GM18873 (cell line): ENCODE results near the gene CA10.

Source experiments
- ATAC-seq: cut with Tn5 transposase; IDR thresholded peaks from one replicate; pipeline ENCODE4 v1.9.1; 2021; ENCODE audit warnings: mild to moderate bottlenecking, moderate library complexity, moderate number of reproducible peaks; ENCODE audit not compliant: unreplicated experiment, low FRiP score

The CA10 gene

DNA sequence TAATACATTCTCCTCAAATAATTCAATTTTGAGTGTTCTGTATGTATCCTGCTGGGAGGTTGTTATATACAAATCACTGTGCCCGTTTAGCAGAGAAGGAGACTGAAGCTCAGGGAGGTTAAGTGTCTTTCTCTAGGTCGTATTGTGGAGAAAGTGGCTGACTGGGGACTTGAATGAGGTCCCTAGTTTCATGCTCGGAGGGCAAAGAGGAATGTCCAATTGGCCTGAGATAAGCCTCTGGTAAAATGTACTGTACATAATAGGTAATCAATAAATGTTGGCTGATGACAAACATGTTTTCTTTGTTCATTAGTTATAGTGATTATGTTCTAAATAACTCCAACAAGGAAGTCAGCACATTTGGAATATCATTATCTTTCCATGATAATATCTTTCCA, 455.6 kb downstream of the CA10 start:
- ATAC-seq: no peak

DNA sequence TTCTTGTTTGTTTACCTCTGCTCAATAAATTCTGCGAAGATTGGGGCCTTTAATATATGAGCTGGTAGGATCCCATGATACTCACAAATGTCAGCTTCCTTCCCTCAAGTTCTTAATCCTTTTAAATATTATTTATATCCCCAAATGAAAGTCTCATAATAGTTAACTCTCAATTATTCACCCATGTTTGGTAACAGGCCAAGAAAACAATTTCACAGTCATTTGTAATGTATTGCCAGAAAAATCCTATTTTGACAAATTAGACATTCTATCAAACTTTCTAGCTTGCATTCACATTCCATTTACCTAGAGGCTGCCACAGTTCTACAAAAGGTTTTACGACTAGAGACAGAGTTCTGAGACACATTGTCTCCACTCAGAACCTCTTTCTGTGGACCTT, 457.0 kb downstream of the CA10 start:
- ATAC-seq: no peak

DNA sequence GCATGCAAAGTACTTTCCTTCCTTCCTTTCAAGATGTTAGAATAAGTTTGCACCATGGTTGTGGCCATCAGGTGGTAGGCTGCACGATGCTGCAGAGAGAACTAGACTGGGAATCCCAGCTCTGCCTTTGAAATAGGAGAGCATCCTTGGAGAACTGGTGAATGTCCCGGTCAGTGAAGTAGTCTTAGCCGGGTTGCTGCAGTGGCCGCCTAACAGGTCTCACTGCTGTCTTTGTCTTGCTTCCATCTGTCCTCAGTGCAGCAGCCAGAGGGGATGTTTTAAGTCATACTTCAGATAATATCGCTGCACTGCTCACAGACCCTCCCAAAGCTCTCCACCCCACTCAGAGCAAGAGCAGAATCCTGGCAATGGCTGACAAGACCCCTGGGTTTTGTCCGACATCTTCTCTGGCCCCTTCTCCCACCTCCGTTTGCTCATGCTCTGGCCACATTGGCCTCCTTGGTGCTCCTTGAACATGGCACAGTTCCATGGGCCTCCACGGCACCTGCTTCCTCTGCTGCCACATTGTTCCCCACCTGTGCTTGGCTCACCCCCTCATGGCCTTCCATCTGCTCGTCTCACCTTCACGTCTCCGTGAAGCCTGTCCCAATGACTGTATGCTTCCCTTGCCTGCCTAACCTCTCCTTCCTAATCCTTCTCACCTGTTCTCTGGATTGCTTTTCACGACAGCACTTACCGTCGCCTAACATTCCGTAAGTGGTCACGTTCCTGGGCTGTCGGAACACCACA, 458.3 kb downstream of the CA10 start:
- no peak for ATAC-seq

DNA sequence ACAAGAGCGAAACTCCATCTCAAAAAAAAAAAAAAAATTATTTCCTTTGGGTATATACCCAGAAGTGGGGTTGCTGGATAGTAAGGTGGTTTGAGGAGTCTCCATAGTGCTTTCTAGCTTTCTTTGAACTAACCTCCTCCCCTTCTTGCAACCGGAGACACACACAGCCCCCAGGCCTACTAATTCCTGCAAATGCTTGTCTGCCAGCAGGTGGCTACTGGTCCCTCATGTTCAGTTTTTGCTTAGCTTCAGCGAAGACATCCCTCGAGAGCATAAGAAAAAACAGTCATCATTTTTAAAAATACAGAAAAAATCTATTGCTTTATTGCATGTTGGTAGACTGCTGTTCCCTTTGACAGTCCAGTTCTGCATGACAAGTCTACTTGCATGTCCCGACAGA, 459.2 kb downstream of the CA10 start:
- no peak for ATAC-seq

DNA sequence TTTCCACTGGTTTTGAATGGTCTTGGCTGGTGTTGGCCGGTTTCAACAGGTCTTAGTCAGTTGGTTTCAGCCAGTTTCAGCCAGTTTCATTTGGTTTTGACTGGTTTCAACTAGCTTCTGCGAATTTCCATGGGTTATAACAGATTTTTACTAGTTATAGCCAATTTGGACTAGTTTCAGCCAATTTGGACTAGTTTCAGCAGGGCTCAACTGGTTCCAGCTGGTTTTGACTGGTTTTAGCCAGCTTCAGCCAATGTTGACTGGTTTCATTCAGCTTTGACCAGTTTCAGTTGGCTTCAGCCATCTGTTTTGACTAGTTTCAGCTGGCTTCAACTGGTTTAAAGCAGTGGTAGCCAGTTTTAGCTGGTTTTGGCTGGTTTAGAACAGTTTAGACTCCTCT, 465.6 kb downstream of the CA10 start:
- ATAC-seq: no peak

DNA sequence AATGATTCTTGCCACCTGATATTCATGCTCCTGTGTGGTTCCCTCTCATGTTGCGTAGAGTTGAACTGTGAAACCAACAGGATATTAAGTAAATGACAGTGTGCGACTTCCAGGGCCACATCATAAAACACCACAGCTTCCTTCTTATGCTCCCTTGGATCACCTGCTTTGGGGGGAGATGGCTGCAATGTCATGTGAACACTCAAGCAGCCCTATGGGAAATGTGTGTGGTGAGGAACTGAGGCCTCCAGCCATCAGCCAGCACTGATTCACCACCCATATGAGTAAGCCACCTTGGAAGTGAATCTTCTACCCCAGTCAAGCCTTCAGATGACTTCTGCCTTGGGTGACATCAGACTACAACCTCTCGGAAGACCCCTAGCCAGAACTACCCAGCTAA, 470.6 kb downstream of the CA10 start:
- no peak for ATAC-seq

DNA sequence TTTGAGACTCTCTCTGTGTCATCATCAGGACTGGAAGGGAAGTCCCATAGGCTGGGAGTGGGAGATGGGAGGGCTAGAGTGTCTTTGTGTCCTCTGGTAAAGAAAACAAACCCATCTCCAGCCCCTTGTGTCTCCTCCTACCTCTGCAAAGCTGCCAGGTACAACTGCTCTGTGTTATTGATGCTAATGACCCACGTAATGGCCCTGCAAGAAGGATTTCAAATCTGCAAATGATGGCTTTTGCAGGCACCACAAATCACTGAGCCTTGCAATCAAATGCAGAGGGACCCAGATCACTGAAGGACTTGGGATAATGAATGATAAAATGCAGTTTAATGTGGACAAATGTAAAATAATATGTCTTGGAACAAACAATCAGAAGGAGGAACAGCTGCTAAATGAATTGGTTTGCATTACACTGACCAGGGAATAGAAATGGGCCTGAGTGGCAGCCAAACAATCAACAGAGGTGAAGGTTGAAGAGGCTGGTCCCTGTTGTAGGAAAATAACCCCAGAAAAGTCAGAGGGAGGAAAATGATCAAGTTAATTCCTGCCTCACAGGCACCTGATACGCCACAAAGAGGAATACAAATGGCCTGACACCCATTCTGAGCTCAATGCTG, 473.1 kb downstream of the CA10 start:
- no peak for ATAC-seq

DNA sequence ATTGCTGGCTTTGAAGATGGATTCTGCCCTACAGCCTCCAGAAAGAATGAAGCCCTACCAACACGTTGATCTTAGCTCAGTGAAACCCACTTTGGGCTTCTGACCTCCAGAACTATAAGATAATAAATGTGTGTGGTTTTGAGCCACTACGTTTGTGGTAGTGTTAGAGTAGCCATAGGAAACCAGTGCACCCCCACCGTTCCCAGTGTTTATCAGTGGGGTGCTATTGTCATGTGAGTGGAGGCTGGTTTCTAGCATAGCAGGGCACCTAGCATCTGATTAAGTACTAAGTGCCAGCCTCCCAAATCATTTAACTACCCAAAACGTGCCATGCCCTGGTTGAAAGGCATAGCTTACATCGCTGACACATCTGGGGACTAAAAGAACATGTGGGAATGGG, 474.3 kb downstream of the CA10 start:
- ATAC-seq: no peak

DNA sequence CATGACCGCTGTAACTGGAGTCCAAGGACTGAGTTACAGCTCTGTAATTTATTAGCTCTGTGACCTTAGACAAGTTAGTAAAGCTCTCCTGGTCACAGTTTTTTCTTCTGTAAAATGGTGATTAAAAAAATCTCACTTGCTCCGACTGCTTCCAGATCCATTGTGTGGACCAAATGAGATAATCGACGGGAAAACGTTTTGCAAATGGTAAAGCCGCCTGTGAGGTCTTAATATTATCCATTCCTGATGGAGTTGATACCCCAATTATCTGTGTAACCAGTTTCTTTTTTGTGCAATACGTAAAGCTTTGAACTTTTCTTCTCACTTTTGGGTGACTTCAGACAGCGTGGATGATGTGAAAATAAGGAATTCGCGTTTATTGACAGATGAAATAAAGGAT, 475.2 kb downstream of the CA10 start:
- ATAC-seq: no peak

DNA sequence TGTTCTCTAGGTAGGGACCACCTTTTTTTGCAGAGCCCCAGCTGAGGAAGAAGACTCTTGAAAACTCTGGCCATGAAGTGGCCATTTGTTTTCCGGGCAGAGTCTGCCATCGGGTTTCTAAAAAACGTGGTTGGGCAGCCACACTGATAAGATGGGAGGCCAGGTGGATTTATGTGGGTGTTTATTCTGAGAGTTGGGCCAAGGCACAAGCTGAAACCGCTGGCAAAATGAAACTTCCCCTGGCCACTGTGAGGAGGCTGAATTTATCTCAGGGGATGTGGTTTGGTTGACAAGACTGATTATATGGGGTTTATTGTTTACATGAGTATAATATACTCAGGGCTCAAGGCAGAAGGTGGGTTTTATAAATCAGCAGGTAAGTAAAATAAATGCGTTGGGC, 476.4 kb downstream of the CA10 start:
- ATAC-seq: no peak

DNA sequence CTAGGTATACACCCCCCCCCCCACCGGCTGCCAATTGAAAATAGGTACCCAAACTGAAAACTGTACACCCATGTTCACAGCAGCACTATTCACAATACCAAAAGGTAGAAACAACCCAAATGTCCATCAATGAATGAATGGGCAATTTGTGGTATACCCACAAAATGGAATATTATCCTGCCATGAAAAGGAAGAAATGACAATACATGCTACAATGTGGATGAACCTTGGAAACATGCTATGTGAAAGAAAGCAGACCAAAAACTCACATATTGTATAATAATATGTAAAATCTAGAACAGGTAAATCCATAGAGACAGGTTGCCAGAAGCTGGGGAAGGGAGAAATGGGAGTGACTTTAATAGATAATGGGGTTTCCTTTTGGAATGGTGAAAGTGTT, 480.6 kb downstream of the CA10 start:
- ATAC-seq: no peak

DNA sequence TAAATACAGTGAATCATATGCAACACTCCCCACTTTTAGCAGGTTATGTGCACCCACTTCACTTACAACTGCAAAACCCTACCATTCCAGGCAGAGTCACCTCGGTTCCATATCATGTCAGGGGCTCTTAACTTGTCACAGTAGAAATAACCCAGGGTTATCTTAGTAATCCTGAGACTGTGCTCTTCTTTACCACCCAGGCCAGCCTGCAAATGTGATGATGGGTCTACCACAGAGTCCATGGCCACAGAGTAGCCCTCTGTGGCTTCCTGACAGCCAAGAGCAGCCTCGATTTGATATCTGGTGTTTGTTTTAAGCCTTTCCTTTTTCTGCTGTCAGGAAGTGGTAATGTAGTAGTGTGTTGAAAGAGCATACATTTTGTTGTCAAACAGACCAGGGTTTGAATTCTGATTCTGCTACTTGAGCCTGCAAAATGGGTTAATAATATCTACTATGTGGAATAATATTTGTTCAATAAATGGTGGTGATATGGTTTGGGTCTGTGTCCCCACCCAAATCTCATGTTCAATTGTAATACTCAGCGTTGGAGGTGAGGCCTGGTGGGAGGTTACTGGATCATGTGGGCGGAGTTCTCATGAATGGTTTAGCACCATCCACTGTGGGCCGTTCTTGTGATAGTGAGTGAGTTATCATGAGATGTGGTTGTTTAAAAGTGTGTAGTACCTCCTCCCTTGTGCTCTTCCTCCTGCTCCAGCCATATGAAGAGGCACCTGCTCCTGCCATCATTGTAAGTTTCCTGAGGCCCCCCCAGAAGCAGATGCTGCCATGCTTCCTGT, 481.6 kb downstream of the CA10 start:
- no peak for ATAC-seq

DNA sequence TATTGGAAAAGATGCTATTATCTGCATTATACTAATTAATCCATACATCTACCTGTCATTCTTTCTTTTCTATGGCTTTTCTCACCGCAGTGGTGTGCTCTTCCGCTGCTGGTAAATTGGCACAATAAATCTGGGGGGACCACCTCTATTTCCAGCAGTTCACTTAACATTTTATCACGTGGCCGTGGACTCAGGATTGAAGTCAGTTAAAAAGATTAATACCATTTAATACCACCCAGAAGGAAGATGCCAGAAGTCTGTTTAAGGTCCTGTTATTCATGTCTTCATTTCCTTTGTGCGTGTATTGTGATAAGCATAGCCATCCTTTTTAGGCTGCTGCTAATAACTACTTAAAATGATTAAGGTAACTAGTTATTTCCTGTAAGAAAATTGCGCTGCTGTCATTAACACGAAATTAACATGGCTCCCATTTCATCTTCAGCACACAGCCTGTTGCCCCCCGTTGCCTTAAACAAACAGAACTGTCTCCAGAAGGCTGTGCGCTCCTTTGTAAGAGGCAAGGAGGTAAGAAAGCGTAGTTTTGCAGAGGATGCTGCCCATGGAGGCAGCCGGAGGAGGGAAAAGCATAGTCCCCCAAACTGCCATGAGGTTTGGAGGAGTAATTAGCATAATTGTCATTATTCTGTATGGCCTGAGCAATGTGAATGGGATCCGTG, 483.8 kb downstream of the CA10 start:
- no peak for ATAC-seq

DNA sequence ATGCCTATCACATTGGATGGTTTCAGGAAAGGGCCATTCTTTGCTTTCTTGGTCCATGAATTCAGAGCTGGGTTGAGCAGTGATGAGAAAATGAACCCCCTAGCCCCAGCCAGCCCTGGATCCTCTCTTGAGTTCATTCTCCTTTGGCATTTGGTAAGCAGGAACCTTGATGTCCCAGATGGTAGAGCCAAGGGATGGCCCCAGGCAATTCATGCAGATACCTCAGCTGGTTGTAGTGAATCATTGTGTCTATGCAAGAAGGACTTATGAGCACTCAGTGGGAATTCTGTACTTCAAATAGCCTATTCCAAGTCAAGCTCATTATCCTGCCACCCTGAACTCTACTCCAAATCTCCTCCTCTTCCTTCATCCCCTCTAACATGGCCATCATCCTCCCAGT, 485.4 kb downstream of the CA10 start:
- no peak for ATAC-seq

DNA sequence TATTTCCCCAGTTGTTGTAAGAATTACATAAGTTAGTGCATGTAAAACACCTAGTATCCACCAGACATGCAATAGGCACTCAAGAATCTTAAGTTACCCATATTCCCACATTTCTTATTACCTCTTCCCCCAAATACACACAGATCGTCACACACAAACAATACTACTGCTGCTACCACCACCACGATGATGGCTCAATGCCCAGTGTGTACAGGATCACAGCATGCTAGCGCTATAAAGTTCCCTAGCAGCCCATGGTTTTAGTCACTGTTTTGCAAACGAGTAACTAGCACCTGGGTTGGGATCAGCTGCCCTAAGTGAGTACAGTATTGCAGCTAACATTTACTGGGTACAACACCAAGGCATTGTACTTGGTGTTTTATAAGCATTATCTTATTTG, 486.4 kb downstream of the CA10 start:
- ATAC-seq: no peak

DNA sequence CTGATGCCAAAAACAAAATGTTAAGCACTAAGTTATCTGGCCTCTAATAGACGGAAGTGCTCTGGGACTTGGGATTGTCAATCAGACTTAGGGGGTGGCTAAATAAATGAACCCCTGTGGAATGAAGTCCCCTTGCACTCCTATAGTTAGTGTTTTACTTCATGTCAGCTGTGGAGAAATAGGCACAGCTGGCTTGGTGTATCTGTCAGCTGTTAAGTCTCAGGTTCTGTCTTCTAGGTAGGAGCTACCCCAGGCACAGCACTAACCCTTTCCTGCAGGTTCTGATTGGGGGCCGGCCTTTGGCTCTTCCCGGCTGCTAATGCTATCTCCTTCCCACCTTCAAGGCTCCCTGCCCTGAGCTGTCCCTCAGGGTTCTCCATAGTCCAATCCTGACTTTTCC, 487.6 kb downstream of the CA10 start:
- ATAC-seq: no peak

DNA sequence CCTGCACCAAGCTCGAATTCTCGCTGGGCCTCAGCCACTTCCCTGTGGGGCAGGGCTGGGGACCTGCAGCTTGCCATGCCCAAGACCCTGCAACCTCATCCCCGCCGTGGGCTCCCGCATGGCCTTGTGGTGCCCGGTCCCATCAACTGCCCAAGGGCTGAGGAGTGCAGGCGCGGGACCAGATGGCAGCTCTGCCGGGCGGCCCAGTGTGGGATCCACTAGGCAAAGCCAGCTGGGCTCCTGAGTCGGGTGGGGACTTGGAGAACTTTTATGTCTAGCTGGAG, 489.6 kb downstream of the CA10 start:
- ATAC-seq: no peak

DNA sequence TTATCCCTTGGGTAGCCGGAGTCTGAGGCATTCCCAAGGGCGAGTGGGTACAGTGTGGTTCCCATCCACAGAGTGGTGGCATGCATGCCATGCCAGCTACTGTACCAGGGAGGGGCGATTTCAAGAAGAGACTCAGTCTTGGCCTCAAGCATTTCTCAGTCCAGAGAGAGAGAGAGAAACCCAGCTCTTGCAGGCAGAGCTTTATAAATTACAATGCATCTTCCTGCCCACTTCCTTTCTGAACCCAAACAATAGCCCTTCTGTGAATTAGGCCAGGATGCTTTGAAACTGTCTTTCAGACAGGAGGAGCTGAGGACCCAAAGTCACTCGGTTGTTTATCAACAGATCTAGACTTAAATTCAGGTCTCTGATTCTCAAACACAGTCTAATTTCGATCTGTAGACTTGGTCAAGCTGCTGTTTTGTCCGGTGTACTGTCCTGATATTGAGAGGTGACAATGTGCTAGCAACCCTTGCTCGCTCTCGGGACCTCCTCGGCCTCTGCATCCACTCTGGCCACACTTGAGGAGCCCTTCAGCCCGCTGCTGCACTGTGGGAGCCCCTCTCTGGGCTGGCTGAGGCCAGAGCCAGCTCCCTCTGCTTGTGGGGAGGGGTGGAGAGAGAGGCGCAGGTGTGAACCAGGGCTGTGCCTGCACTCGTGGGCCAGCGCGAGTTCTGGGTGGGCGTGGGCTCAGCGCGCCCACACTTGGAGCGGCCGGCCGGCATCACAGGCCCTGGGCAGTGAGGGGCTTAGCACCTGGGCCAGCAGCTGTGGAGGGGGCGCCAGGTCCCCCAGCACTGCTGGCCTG, 490.2 kb downstream of the CA10 start:
- no peak for ATAC-seq

DNA sequence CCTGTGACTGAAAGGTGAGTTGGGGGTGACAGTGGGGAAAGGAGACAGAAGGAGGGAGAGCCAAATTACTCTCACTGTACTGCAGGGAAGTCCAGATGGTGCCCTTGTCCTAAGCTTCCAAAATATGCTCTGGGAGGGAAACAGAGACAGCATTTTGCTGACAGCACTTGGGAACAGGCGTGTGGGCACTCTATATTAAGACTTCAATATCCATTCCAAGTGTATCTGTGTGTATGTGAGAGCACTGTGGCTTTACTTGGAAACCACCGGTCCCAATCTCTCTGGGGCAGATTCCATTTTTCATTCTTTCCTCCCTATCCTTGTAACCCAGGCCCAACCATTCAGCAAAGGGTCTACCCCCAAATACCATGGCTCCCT, 490.8 kb downstream of the CA10 start:
- no peak for ATAC-seq

DNA sequence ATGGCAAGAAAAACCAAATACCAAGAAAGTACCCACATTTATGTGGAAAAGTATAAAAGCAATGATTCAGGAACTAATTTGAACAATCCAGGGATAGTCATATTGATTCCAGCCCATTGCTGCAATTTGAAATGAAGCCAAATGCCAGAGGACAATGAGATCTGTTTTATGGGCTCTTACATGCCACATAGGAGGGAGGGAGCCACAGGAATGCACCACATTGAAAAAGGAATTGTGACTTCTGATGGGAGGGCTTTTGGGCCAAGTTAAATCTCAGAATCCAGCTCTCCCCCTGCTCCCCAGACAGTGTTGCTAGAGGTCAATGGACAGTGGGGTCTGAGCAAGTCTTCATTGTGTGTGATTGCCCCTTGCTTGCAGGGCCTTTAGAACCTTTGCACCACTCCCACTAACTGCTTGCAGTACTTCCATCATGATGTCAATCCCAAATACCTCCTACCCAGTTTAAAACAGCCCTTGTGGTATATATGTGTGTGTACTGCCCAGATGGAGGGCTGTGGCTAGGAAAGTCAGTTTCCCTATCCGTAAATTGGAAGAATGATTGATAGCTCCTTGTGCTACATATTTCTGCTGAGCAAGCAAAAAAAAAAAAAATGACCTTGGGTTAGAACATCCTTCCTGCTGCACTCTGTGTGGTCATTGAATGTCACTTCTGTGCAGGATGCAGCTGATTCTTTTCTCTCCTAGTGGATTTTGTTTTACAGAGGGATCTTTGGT, 491.4 kb downstream of the CA10 start:
- ATAC-seq: no peak
